MM.1S (cell line): ENCODE measurements around the gene RBMS3.

Experiments used
- DNase-seq: peaks from one replicate; pipeline ENCODE4 v3.0.0-alpha.2; 2015
- H2AFZ ChIP-seq: fragments of 300-600 bp; sonication (generic); 2 replicates; pipeline ENCODE4 v1.6.0; 2016; ENCODE audit warnings: antibody characterized with exemption, low read length
- H3F3A ChIP-seq: fragments of 300-600 bp; sonication (generic); 2 replicates; pipeline ENCODE4 v1.6.1; 2016; ENCODE audit warnings: mild to moderate bottlenecking, antibody characterized with exemption, low read length, moderate library complexity, mixed read lengths; ENCODE audit not compliant: insufficient read depth
- H3K27ac ChIP-seq: fragments of 300-600 bp; sonication (generic); 2 replicates; pipeline ENCODE4 v1.5.1; 2016; ENCODE audit warnings: mild to moderate bottlenecking, low read length
- H3K27me3 ChIP-seq: fragments of 300-600 bp; sonication (generic); replicated peaks from 2 replicates; pipeline ENCODE4 v1.6.0; 2016; ENCODE audit warnings: low read length; ENCODE audit not compliant: insufficient read depth
- H3K36me3 ChIP-seq: fragments of 300-600 bp; sonication (generic); replicated peaks from 2 replicates; pipeline ENCODE4 v1.6.1; 2016; ENCODE audit warnings: mild to moderate bottlenecking, low read length, mixed read lengths; ENCODE audit not compliant: insufficient read depth
- H3K4me1 ChIP-seq: fragments of 300-600 bp; sonication (generic); 2 replicates; pipeline ENCODE4 v1.6.1; 2016; ENCODE audit warnings: low read length, mixed read lengths
- H3K4me2 ChIP-seq: fragments of 300-600 bp; sonication (generic); 2 replicates; pipeline ENCODE4 v1.6.0; 2016; ENCODE audit warnings: low read depth, low read length
- H3K4me3 ChIP-seq: fragments of 300-600 bp; sonication (generic); 2 replicates; pipeline ENCODE4 v1.5.1; 2016; ENCODE audit warnings: low read length, mixed read lengths
- H3K79me2 ChIP-seq: fragments of 300-600 bp; sonication (generic); 2 replicates; pipeline ENCODE4 v1.6.1; 2016; ENCODE audit warnings: mixed run types, low read length, mixed read lengths
- H3K9ac ChIP-seq: fragments of 300-600 bp; sonication (generic); 2 replicates; pipeline ENCODE4 v1.6.1; 2016; ENCODE audit warnings: low read length, mixed read lengths
- H3K9me2 ChIP-seq: fragments of 300-600 bp; sonication (generic); replicated peaks from 2 replicates; pipeline ENCODE4 v1.6.1; 2016; ENCODE audit warnings: mild to moderate bottlenecking, low read length, mixed read lengths; ENCODE audit not compliant: insufficient read depth
- H3K9me3 ChIP-seq: fragments of 300-600 bp; sonication (generic); replicated peaks from 2 replicates; pipeline ENCODE4 v1.6.1; 2016; ENCODE audit warnings: mild to moderate bottlenecking, low read length, mixed read lengths; ENCODE audit not compliant: insufficient read depth
- H4K20me1 ChIP-seq: fragments of 300-600 bp; sonication (generic); 2 replicates; pipeline ENCODE4 v1.6.1; 2016; ENCODE audit warnings: mild to moderate bottlenecking, low read length, moderate library complexity, mixed read lengths; ENCODE audit not compliant: insufficient read depth
- CTCF ChIP-seq: fragments of 300-600 bp; sonication (generic); IDR thresholded peaks from 2 replicates; pipeline ENCODE4 v1.5.1; 2016; ENCODE audit warnings: antibody characterized with exemption, low read length, mixed read lengths
- EZH2 ChIP-seq: fragments of 300-600 bp; sonication (generic); optimal IDR thresholded peaks from 2 replicates; pipeline ENCODE3; 2017; ENCODE audit warnings: low read depth, mild to moderate bottlenecking, antibody characterized with exemption, low read length, mixed read lengths
- EZH2phosphoT487 ChIP-seq: fragments of 300-600 bp; sonication (generic); IDR thresholded peaks from 2 replicates; pipeline ENCODE4 v1.6.1; 2018; ENCODE audit warnings: antibody characterized with exemption, low read length

Gene RBMS3

GRCh38 chr3:29506502-29506901 is 225.6 kb downstream of the RBMS3 start:
- H3K27ac ChIP-seq = no peak overlapping the region
- H3K4me2 ChIP-seq = no peak overlapping the region
- H3F3A ChIP-seq = no peaks in the 10 kb centered on the region
- DNase-seq = no peak
- no peak overlapping the region for H3K9ac ChIP-seq
- H4K20me1 ChIP-seq = no peaks in the 10 kb centered on the region
- TF ChIP-seq EZH2 = no peak
- H3K9me3 ChIP-seq = no peaks in the 10 kb centered on the region
- H2AFZ ChIP-seq = no peak overlapping the region
- H3K79me2 ChIP-seq = no peaks in the 10 kb centered on the region
- H3K4me1 ChIP-seq = no peaks in the 10 kb centered on the region
- H3K36me3 ChIP-seq = no peaks in the 10 kb centered on the region
- H3K4me3 ChIP-seq = no peak overlapping the region
- no peaks in the 10 kb centered on the region for H3K27me3 ChIP-seq
- H3K9me2 ChIP-seq = no peaks in the 10 kb centered on the region

GRCh38 chr3:29511701-29512100 is 230.8 kb downstream of the RBMS3 start:
- Histone ChIP-seq H3K9me2 (no peaks in the 10 kb centered on the region), H3K79me2 (no peaks in the 10 kb centered on the region), H4K20me1 (no peaks in the 10 kb centered on the region)

GRCh38 chr3:29512641-29513040 is 231.8 kb downstream of the RBMS3 start:
- Histone ChIP-seq H3K4me2 (no peak overlapping the region), H4K20me1 (no peaks in the 10 kb centered on the region), H3F3A (no peaks in the 10 kb centered on the region; the same call in 1 of the 2 replicates), H3K79me2 (no peaks in the 10 kb centered on the region), H2AFZ (no peak overlapping the region), H3K36me3 (no peaks in the 10 kb centered on the region), H3K4me3 (no peak overlapping the region), H3K9me2 (no peaks in the 10 kb centered on the region), H3K9me3 (no peaks in the 10 kb centered on the region), H3K27ac (no peak overlapping the region), H3K9ac (no peak overlapping the region), H3K4me1 (peaks cover 11% of the 10 kb centered on the region), H3K27me3 (no peaks in the 10 kb centered on the region)
- no peak for TF ChIP-seq EZH2phosphoT487
- DNase-seq = no peak

More at GRCh38 chr3:29511701-29512100, 230.8 kb downstream of the RBMS3 start:
- no peaks in the 10 kb centered on the region for H3K9me3 ChIP-seq
- H3K27me3 ChIP-seq = no peaks in the 10 kb centered on the region
- no peak overlapping the region for H3K4me3 ChIP-seq
- peaks cover 11% of the 10 kb centered on the region for H3K4me1 ChIP-seq
- H3K9ac ChIP-seq = no peak overlapping the region
- H3K36me3 ChIP-seq = no peaks in the 10 kb centered on the region
- no peak overlapping the region for H2AFZ ChIP-seq
- no peak for TF ChIP-seq EZH2
- TF ChIP-seq EZH2phosphoT487 = no peak
- TF ChIP-seq CTCF = no peak
- no peak for DNase-seq
- no peaks in the 10 kb centered on the region; the same call in 1 of the 2 replicates for H3F3A ChIP-seq
- no peak overlapping the region for H3K27ac ChIP-seq
- no peak overlapping the region for H3K4me2 ChIP-seq

- no peak overlapping the region for H3K27ac ChIP-seq
- H3K9ac ChIP-seq = no peak overlapping the region
- H3K79me2 ChIP-seq = no peaks in the 10 kb centered on the region
- H3K9me2 ChIP-seq = no peaks in the 10 kb centered on the region
- H3K36me3 ChIP-seq = no peaks in the 10 kb centered on the region
- H3K4me3 ChIP-seq = no peak overlapping the region
- no peaks in the 10 kb centered on the region; the same call in 1 of the 2 replicates for H3F3A ChIP-seq
- H2AFZ ChIP-seq = no peak overlapping the region
- DNase-seq = no peak
- TF ChIP-seq CTCF = no peak
- no peaks in the 10 kb centered on the region for H3K9me3 ChIP-seq
- no peaks in the 10 kb centered on the region for H3K27me3 ChIP-seq
- H3K4me2 ChIP-seq = no peak overlapping the region
- H4K20me1 ChIP-seq = no peaks in the 10 kb centered on the region
- peaks cover 11% of the 10 kb centered on the region for H3K4me1 ChIP-seq
Measured at GRCh38 chr3:29513236-29513635, 232.4 kb downstream of the RBMS3 start.
